Measurements from ENCODE around the gene CAPN3.

CAPN3 gene

DNA sequence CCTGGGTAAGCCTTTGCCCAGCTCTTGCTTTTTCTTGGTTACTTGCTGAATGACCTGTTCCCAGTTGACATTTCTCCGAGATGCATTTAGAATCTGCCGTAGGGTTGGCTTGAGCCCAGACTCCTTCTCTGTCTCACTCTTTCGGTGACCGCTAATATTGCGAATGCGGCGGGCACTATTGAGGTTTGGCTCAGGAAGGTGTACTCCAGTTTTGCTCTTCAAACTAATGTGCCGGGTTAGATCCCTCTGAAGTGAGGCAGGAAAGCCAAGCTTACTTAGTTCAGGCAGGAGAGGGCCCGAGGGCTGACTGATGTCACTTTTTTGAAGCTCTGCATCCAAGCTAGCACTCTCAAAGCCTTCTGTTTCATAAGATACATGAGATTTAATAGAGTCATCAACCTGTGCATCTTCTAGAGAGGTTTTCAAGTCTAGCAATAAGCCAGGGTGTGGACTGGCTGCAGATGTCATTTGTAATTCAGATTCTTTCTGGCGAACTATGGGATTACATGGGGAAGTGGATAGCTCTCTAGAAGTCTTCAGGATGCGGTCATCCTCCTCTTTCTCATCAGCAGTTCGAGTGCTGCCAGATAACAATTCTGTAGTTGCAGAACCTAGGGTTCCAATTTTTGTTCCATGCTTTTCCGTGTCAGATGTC is 90.6 kb downstream of the CAPN3 start:
- Histone ChIP-seq H3K4me1 (ENCODE audit: control insufficient read depth, insufficient read depth, low read length, unreplicated experiment) (no peaks in the 10 kb centered on the region), H3K27me3 (ENCODE audit: insufficient read depth, low read length) (no peaks in the 10 kb centered on the region), H3K79me2 (ENCODE audit: control insufficient read depth, insufficient read depth, low read length, unreplicated experiment) (peaks cover 3% of the 10 kb centered on the region), H3K36me3 (ENCODE audit: insufficient read depth, low read length) (peaks cover 58% of the 10 kb centered on the region), H3K4me3 (ENCODE audit: low read depth, low read length) (no peak overlapping the region), H2AFZ (ENCODE audit: low read length, unreplicated experiment) (no peak overlapping the region), H3K27ac (ENCODE audit: low read depth, low read length) (no peak overlapping the region)

DNA sequence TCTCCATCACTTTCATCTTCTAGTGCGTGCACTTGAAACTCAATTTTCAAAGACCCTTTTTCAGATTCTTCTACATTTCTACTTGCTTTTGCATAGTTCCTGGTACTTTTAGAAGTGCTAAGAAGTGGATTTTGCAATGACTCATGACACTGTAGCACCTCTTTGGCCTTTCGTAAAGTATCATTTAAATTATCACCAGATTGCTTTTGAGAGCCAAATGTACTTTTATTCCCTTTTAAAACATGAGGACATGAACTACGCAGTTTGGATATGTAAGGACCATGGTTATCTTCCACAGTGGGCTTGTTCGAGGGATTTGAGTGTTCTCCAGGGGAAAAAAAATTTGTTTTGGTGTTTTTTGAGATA is 91.1 kb downstream of the CAPN3 start:
- Histone ChIP-seq H3K79me2 (ENCODE audit: control insufficient read depth, insufficient read depth, low read length, unreplicated experiment) (peaks cover 3% of the 10 kb centered on the region), H2AFZ (ENCODE audit: low read length, unreplicated experiment) (no peak overlapping the region), H3K27me3 (ENCODE audit: insufficient read depth, low read length) (no peaks in the 10 kb centered on the region), H3K4me1 (ENCODE audit: control insufficient read depth, insufficient read depth, low read length, unreplicated experiment) (peaks cover 2% of the 10 kb centered on the region), H3K4me3 (ENCODE audit: low read depth, low read length) (no peak overlapping the region), H3K36me3 (ENCODE audit: insufficient read depth, low read length) (peaks cover 57% of the 10 kb centered on the region), H3K27ac (ENCODE audit: low read depth, low read length) (no peak overlapping the region)

DNA sequence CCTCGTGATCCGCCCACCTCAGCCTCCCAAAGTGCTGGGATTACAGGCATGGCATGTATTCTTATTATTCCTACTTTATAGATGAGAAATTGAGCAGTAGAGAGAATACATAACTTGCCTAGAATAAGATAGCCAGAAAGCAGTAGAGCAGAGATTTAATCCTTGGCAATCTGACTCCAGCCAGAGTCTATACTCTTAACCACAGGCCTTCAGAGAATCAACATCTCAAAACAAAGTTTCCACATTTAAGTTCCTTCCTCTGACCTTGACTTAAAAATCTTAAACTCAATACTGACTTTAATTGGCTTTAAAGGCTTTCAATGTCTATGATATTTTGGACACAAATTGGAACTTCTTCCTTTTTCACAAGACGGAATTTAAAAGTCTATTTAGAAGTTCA is 94.5 kb downstream of the CAPN3 start:
- Histone ChIP-seq H3K27me3 (ENCODE audit: insufficient read depth, low read length) (no peaks in the 10 kb centered on the region), H3K36me3 (ENCODE audit: insufficient read depth, low read length) (peaks cover 27% of the 10 kb centered on the region), H2AFZ (ENCODE audit: low read length, unreplicated experiment) (no peak overlapping the region), H3K27ac (ENCODE audit: low read depth, low read length) (no peak overlapping the region), H3K79me2 (ENCODE audit: control insufficient read depth, insufficient read depth, low read length, unreplicated experiment) (peaks cover 8% of the 10 kb centered on the region), H3K4me1 (ENCODE audit: control insufficient read depth, insufficient read depth, low read length, unreplicated experiment) (peaks cover 34% of the 10 kb centered on the region), H3K4me3 (ENCODE audit: low read depth, low read length) (no peak overlapping the region)

DNA sequence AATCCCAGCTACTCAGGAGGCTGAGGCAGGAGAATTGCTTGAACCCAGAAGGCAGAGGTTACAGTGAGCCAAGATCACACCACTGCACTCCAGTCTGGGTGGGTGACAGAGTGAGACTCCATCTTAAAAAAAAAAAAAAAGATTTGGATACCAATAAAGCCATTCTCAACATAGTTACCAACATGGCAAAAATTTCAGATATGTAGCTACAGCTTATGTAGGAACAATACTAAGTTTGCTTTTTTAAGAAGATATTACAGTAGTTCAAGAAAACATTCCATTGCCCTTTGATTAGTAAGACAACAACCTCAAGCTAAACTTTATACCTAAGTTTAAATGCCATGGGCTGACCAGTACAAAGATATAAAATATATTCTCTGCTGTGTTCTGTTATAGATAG is 97.2 kb downstream of the CAPN3 start:
- H3K27me3 ChIP-seq (ENCODE audit: insufficient read depth, low read length): no peaks in the 10 kb centered on the region
- H2AFZ ChIP-seq (ENCODE audit: low read length, unreplicated experiment): no peak overlapping the region
- H3K4me3 ChIP-seq (ENCODE audit: low read depth, low read length): peak overlapping the region; percentile 61
- H3K79me2 ChIP-seq (ENCODE audit: control insufficient read depth, insufficient read depth, low read length, unreplicated experiment): peaks cover 13% of the 10 kb centered on the region
- H3K27ac ChIP-seq (ENCODE audit: low read depth, low read length): peak overlapping the region; percentile 97
- peaks cover 8% of the 10 kb centered on the region for H3K36me3 ChIP-seq (ENCODE audit: insufficient read depth, low read length)
- H3K4me1 ChIP-seq (ENCODE audit: control insufficient read depth, insufficient read depth, low read length, unreplicated experiment): peaks cover 36% of the 10 kb centered on the region

DNA sequence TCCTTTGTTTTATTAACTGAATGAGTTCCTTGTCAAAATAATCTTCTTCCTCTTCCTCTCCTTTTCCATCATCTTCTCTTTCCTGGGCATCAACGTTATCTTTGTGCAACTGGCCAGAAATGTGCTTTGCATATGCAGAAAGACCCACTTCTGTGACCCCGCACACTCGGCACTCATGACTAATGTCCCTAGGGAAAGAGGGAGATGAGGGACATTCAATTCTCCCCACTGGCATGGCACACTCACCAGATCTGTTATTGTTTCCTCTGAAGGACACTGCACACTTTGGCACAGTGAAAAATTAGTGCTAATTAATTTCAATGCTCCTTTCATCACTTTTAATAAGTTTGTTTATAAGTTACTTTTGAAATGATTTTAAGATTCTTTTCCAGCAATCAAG is 97.7 kb downstream of the CAPN3 start:
- peak overlapping the region; percentile 4 for H2AFZ ChIP-seq (ENCODE audit: low read length, unreplicated experiment)
- peaks cover 13% of the 10 kb centered on the region for H3K79me2 ChIP-seq (ENCODE audit: control insufficient read depth, insufficient read depth, low read length, unreplicated experiment)
- peak overlapping the region; percentile 97 for H3K27ac ChIP-seq (ENCODE audit: low read depth, low read length)
- H3K27me3 ChIP-seq (ENCODE audit: insufficient read depth, low read length): no peaks in the 10 kb centered on the region
- H3K36me3 ChIP-seq (ENCODE audit: insufficient read depth, low read length): peaks cover 5% of the 10 kb centered on the region
- H3K4me3 ChIP-seq (ENCODE audit: low read depth, low read length): peak overlapping the region; percentile 61
- peaks cover 36% of the 10 kb centered on the region for H3K4me1 ChIP-seq (ENCODE audit: control insufficient read depth, insufficient read depth, low read length, unreplicated experiment)

DNA sequence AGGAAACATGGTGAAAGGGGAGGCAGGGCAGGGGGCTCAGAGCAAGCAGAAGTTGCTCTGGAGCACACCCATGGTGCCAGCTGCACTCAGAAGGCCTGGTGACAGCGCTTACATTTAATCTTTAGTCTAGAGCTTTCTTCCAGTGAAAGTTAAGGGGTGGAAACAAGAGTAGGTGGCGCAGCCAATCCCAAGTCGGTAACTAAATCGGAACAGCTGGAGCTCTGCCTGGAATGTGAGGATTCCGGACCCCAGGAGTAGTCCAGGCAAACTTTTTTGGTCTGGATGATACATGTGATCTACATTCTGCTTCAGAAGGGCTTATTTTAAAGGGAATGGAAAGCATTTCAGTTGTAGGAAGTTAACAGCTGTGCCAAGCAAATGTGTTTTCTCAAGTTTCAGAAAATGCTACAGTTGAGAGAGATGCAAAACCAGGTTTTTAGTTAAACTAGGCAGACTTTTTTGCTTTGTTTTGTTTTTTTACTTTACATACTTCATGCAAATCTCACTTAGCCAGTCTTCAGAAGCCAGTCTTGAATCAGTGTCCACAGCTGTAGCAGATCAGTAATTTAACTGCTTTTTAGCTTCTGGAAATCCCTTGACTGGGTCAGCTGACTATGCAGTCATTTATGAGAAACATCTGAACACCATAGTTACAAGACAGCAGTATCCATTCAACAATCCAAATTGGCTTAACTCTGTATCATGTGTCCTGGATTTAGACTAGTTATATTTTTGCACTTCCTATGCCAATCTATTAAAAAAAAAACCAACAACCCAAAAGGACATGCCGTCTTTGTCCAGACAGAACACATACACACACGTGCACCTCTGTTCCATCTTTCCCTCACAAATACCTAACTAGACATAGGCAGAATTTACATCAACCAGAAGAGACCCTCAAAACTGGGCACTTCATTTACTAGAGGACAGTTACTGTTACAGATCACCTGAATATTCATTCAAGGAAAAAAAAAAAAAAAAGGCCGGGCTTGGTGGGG is 98.4 kb downstream of the CAPN3 start:
- Histone ChIP-seq H3K27me3 (ENCODE audit: insufficient read depth, low read length) (no peaks in the 10 kb centered on the region), H3K79me2 (ENCODE audit: control insufficient read depth, insufficient read depth, low read length, unreplicated experiment) (peaks cover 13% of the 10 kb centered on the region), H3K4me1 (ENCODE audit: control insufficient read depth, insufficient read depth, low read length, unreplicated experiment) (peaks cover 36% of the 10 kb centered on the region), H3K27ac (ENCODE audit: low read depth, low read length) (peak overlapping the region; percentile 97), H3K36me3 (ENCODE audit: insufficient read depth, low read length) (peaks cover 5% of the 10 kb centered on the region), H3K4me3 (ENCODE audit: low read depth, low read length) (peak overlapping the region; percentile 61), H2AFZ (ENCODE audit: low read length, unreplicated experiment) (peak overlapping the region; percentile 4)

DNA sequence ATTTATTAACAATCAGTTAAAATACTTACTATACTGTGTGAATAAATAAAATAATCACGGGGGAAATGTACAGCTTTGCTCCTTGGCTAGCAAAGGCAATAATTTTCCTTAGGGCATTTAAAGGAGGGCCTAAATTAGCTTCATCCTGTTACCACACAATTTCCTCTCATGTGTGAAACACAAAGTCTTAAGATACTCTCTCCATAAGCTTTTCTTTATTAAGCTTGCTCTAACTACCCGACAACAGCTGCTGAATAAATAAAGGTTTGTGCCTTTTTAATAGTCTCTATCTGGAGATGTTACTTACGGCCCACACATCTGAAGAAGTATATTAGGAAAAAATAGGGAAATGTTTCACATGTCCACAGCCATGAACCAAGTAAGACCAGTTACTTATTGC is 102.0 kb downstream of the CAPN3 start:
- H3K79me2 ChIP-seq (ENCODE audit: control insufficient read depth, insufficient read depth, low read length, unreplicated experiment): peaks cover 15% of the 10 kb centered on the region
- H2AFZ ChIP-seq (ENCODE audit: low read length, unreplicated experiment): no peak overlapping the region
- no peak overlapping the region for H3K4me3 ChIP-seq (ENCODE audit: low read depth, low read length)
- peaks cover 26% of the 10 kb centered on the region for H3K4me1 ChIP-seq (ENCODE audit: control insufficient read depth, insufficient read depth, low read length, unreplicated experiment)
- no peak overlapping the region for H3K27ac ChIP-seq (ENCODE audit: low read depth, low read length)
- no peaks in the 10 kb centered on the region for H3K27me3 ChIP-seq (ENCODE audit: insufficient read depth, low read length)
- H3K36me3 ChIP-seq (ENCODE audit: insufficient read depth, low read length): peaks cover 10% of the 10 kb centered on the region; the same call in 1 of the 2 replicates
